OCI-LY1 (cell line): Measurements from ENCODE around the gene PTHLH.

Source experiments
- H2AFZ ChIP-seq: fragments of 200-600 bp; sonication (generic), shearing (Covaris generic); 2 replicates; pipeline ENCODE4 v1.6.0; 2014; ENCODE audit warnings: antibody characterized with exemption, mild to moderate bottlenecking, low read length
- H3F3A ChIP-seq: fragments of 200-600 bp; sonication (generic), shearing (Covaris generic); 2 replicates; pipeline ENCODE4 v1.6.0; 2014; ENCODE audit warnings: mild to moderate bottlenecking, antibody characterized with exemption, low read length, moderate library complexity; ENCODE audit not compliant: insufficient read depth
- H3K27ac ChIP-seq: fragments of 200-600 bp; sonication (generic); 2 replicates; pipeline ENCODE4 v1.5.1; 2014; ENCODE audit warnings: low read length, mixed run types, mild to moderate bottlenecking, low read depth; ENCODE audit not compliant: poor library complexity, severe bottlenecking
- H3K27me3 ChIP-seq: fragments of 200-600 bp; sonication (generic); 2 replicates; pipeline ENCODE4 v1.6.0; 2014; ENCODE audit warnings: antibody characterized with exemption, mild to moderate bottlenecking, low read length, moderate library complexity; ENCODE audit not compliant: insufficient read depth
- H3K36me3 ChIP-seq: fragments of 200-600 bp; sonication (generic); 2 replicates; pipeline ENCODE4 v1.6.1; 2014; ENCODE audit warnings: mild to moderate bottlenecking, antibody characterized with exemption, low read length, moderate library complexity, mixed read lengths; ENCODE audit not compliant: insufficient read depth
- H3K4me1 ChIP-seq: fragments of 200-600 bp; sonication (generic); 2 replicates; pipeline ENCODE4 v1.5.1; 2014; ENCODE audit warnings: mild to moderate bottlenecking, low read length, moderate library complexity; ENCODE audit not compliant: insufficient read depth, severe bottlenecking
- H3K4me2 ChIP-seq: fragments of 200-600 bp; sonication (generic), shearing (Covaris generic); 2 replicates; pipeline ENCODE4 v1.6.1; 2014; ENCODE audit warnings: low read length
- H3K4me3 ChIP-seq: fragments of 200-600 bp; sonication (generic); 2 replicates; pipeline ENCODE4 v1.5.1; 2014; ENCODE audit warnings: low read length, low read depth, mild to moderate bottlenecking, mixed read lengths; ENCODE audit not compliant: poor library complexity, severe bottlenecking
- H3K79me2 ChIP-seq: fragments of 200-600 bp; shearing (Covaris generic); 2 replicates; pipeline ENCODE4 v1.6.1; 2016; ENCODE audit warnings: mixed run types, low read length, mixed read lengths; ENCODE audit not compliant: insufficient read depth
- H3K9ac ChIP-seq: fragments of 200-600 bp; sonication (generic), shearing (Covaris generic); 2 replicates; pipeline ENCODE4 v1.6.1; 2014; ENCODE audit warnings: mild to moderate bottlenecking, low read length, mixed read lengths
- H3K9me2 ChIP-seq: fragments of 200-600 bp; sonication (generic), shearing (Covaris generic); 2 replicates; pipeline ENCODE4 v1.6.1; 2014; ENCODE audit warnings: low read depth, mild to moderate bottlenecking, low read length, mixed read lengths
- H3K9me3 ChIP-seq: fragments of 200-600 bp; shearing (Covaris generic); 2 replicates; pipeline ENCODE4 v1.6.1; 2014; ENCODE audit warnings: low read length, mixed read lengths
- H4K20me1 ChIP-seq: fragments of 200-600 bp; sonication (generic), shearing (Covaris generic); 2 replicates; pipeline ENCODE4 v1.6.0; 2016; ENCODE audit warnings: mild to moderate bottlenecking, low read length; ENCODE audit not compliant: insufficient read depth
- CTCF ChIP-seq: fragments of 200-600 bp; sonication (generic), shearing (Covaris generic); IDR thresholded peaks from 2 replicates; pipeline ENCODE4 v1.5.1; 2017; ENCODE audit warnings: mild to moderate bottlenecking, antibody characterized with exemption, low read length, moderate library complexity, mixed read lengths
- EZH2 ChIP-seq: fragments of 200-600 bp; sonication (generic), shearing (Covaris generic); IDR thresholded peaks from 2 replicates; pipeline ENCODE4 v1.8.0; 2017; ENCODE audit warnings: borderline replicate concordance, mixed run types, mild to moderate bottlenecking, antibody characterized with exemption, low read length, moderate library complexity, mixed read lengths

Gene PTHLH

GRCh38 chr12:27934276-27934675, 38.3 kb downstream of the PTHLH start:
- TF ChIP-seq CTCF, result no peak
- no peak for TF ChIP-seq EZH2
- H3K9me3 ChIP-seq, result no peaks in the 10 kb centered on the region
- no peaks in the 10 kb centered on the region for H3K4me1 ChIP-seq
- H3F3A ChIP-seq, result no peaks in the 10 kb centered on the region
- no peak overlapping the region for H2AFZ ChIP-seq
- no peak overlapping the region for H3K27ac ChIP-seq
- H3K9ac ChIP-seq, result no peak overlapping the region
- H3K9me2 ChIP-seq, result no peaks in the 10 kb centered on the region
- H3K4me2 ChIP-seq, result no peak overlapping the region
- H3K27me3 ChIP-seq, result no peaks in the 10 kb centered on the region
- no peaks in the 10 kb centered on the region for H4K20me1 ChIP-seq
- no peaks in the 10 kb centered on the region for H3K79me2 ChIP-seq
- no peaks in the 10 kb centered on the region for H3K36me3 ChIP-seq
- H3K4me3 ChIP-seq, result no peak overlapping the region

- no peak overlapping the region for H2AFZ ChIP-seq
- TF ChIP-seq EZH2, result no peak
- no peak for TF ChIP-seq CTCF
- no peaks in the 10 kb centered on the region for H3K79me2 ChIP-seq
- H3K36me3 ChIP-seq, result no peaks in the 10 kb centered on the region
- H3K4me2 ChIP-seq, result no peak overlapping the region
- H4K20me1 ChIP-seq, result no peaks in the 10 kb centered on the region
- no peaks in the 10 kb centered on the region for H3K4me1 ChIP-seq
- no peaks in the 10 kb centered on the region for H3F3A ChIP-seq
- no peak overlapping the region for H3K4me3 ChIP-seq
- H3K9me3 ChIP-seq, result no peaks in the 10 kb centered on the region
- no peak overlapping the region for H3K27ac ChIP-seq
- H3K9me2 ChIP-seq, result no peaks in the 10 kb centered on the region
- H3K9ac ChIP-seq, result no peak overlapping the region
- H3K27me3 ChIP-seq, result no peaks in the 10 kb centered on the region
Measured at GRCh38 chr12:27931390-27931789, 41.1 kb downstream of the PTHLH start.

GRCh38 chr12:27927347-27927746, 45.2 kb downstream of the PTHLH start:
- no peaks in the 10 kb centered on the region for H4K20me1 ChIP-seq
- H3K27ac ChIP-seq, result no peak overlapping the region
- TF ChIP-seq EZH2 (no peak), CTCF (no peak)
- H3K4me1 ChIP-seq, result no peaks in the 10 kb centered on the region
- H3K9ac ChIP-seq, result no peak overlapping the region
- no peak overlapping the region for H3K4me2 ChIP-seq
- H3K79me2 ChIP-seq, result no peaks in the 10 kb centered on the region
- H2AFZ ChIP-seq, result no peak overlapping the region
- H3K4me3 ChIP-seq, result no peak overlapping the region
- H3K36me3 ChIP-seq, result no peaks in the 10 kb centered on the region
- no peaks in the 10 kb centered on the region for H3K27me3 ChIP-seq
- no peaks in the 10 kb centered on the region for H3F3A ChIP-seq
- no peaks in the 10 kb centered on the region for H3K9me2 ChIP-seq
- H3K9me3 ChIP-seq, result no peaks in the 10 kb centered on the region
